Stimulated activated CD4-positive, alpha-beta T cell treated with anti-CD3 and anti-CD28 coated beads, Interleukin-4, amount 100 ng/mL, for 1 hour (primary cell): ENCODE data around the gene RPS6KA2.
A peak's percentile ranks its signal among the peaks of the same experiment; 100 is the strongest.

Experiments used
- DNase-seq: peaks from one replicate; pipeline ENCODE4 v3.0.0-alpha.2; 2020

RPS6KA2 gene

GRCh38 chr6:166439366-166440091 lies 187.5 kb downstream of the RPS6KA2 start:
- no peak for DNase-seq

- DNase-seq, result no peak
Observed at GRCh38 chr6:166438211-166438861, 188.7 kb downstream of the RPS6KA2 start.

- DNase-seq, result no peak
Observed at GRCh38 chr6:166437661-166438060, 189.4 kb downstream of the RPS6KA2 start.

- DNase-seq, result no peak
Observed at GRCh38 chr6:166436195-166437139, 190.6 kb downstream of the RPS6KA2 start.

- peak; percentile 15 for DNase-seq
Observed at GRCh38 chr6:166435574-166435973, 191.5 kb downstream of the RPS6KA2 start.

- DNase-seq, result no peak
Observed at GRCh38 chr6:166434336-166434735, 192.7 kb downstream of the RPS6KA2 start.

GRCh38 chr6:166433096-166433495 lies 194.0 kb downstream of the RPS6KA2 start:
- no peak for DNase-seq

GRCh38 chr6:166430269-166430668 lies 196.8 kb downstream of the RPS6KA2 start:
- DNase-seq, result no peak

GRCh38 chr6:166424431-166424830 lies 202.6 kb downstream of the RPS6KA2 start:
- DNase-seq, result no peak

- DNase-seq, result no peak
Observed at GRCh38 chr6:166423781-166424180, 203.3 kb downstream of the RPS6KA2 start.

- no peak for DNase-seq
Observed at GRCh38 chr6:166423051-166423745, 203.9 kb downstream of the RPS6KA2 start.

- DNase-seq, result no peak
Observed at GRCh38 chr6:166422201-166422940, 204.7 kb downstream of the RPS6KA2 start.

GRCh38 chr6:166420351-166420750 lies 206.7 kb downstream of the RPS6KA2 start:
- no peak for DNase-seq

- DNase-seq, result no peak
Observed at GRCh38 chr6:166419717-166420116, 207.3 kb downstream of the RPS6KA2 start.

GRCh38 chr6:166419286-166419685 lies 207.8 kb downstream of the RPS6KA2 start:
- DNase-seq, result peak; percentile 41

- DNase-seq, result no peak
Observed at GRCh38 chr6:166418691-166419143, 208.3 kb downstream of the RPS6KA2 start.

- DNase-seq, result no peak
Observed at GRCh38 chr6:166417285-166417691, 209.8 kb downstream of the RPS6KA2 start.

- DNase-seq, result no peak
Observed at GRCh38 chr6:166415833-166416347, 211.2 kb downstream of the RPS6KA2 start.

- DNase-seq, result no peak
Observed at GRCh38 chr6:166415306-166415705, 211.7 kb downstream of the RPS6KA2 start.

GRCh38 chr6:166413491-166413951 lies 213.5 kb downstream of the RPS6KA2 start:
- DNase-seq, result no peak

GRCh38 chr6:166412911-166413384 lies 214.1 kb downstream of the RPS6KA2 start:
- no peak for DNase-seq
